GM21528 (cell line): ENCODE measurements around the gene PPP1CA.
A peak's percentile ranks its signal among the peaks of the same experiment; 100 is the strongest.

Source experiments
- ATAC-seq: cut with Tn5 transposase; IDR thresholded peaks from one replicate; pipeline ENCODE4 v1.9.1; 2021; ENCODE audit warnings: mild to moderate bottlenecking, moderate library complexity; ENCODE audit not compliant: unreplicated experiment, low FRiP score

Gene PPP1CA

DNA sequence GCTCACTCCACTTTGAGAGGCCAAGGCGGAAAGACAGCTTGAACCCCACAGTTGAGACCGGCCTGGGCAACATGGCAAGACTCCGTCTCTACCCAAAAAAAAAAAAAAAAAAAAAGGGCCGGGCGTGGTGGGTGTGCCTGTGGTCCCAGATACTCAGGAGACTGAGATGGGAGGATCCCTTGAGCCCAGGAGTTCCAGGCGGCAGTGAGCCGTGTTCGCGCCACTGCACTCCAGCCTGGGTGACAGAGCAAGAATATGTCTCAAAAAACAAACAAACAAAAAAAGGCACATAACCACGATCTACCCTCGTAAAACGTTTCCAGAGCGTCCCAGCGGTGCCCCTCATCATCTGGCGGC lies 10.7 kb downstream of the PPP1CA start:
- no peak for ATAC-seq

DNA sequence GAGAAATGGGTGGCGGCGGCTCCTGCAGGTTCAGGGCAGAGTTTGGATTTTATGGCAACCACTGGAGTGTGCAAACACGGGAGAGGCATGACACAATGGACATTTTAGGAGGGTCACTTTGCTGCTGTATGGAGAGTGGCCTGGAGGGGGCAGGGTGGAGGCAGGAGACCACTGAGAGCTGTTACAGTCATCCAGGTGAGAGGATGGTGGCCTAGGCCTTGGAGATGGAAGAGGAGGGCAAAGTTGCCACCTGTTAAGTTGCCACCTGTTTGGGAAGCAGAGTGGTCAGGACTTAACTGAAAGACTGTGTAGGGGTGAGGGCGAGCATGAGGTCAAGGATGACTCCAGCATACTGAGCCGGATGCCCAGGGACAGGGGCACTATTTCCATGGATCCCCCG lies 12.2 kb downstream of the PPP1CA start:
- ATAC-seq: no peak

DNA sequence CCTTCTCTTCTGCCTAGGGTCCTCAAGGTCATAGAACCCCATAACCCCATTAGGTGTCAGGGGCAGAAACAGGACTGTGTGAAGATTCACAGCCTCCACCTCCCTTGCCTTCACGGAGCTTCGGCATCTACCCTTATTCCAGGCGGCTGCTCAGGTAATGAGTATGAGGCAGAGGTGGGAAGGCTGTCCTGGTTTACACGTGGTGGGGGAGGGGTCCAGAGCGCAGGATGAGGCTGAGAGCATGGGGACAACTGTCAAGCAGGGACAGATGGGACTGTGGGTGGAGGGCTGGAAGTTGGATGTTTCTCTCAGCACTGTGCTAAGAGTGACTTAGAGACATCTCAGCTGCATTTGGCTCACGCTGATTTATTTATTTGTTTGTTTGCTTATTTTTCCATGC lies 14.1 kb downstream of the PPP1CA start:
- no peak for ATAC-seq

DNA sequence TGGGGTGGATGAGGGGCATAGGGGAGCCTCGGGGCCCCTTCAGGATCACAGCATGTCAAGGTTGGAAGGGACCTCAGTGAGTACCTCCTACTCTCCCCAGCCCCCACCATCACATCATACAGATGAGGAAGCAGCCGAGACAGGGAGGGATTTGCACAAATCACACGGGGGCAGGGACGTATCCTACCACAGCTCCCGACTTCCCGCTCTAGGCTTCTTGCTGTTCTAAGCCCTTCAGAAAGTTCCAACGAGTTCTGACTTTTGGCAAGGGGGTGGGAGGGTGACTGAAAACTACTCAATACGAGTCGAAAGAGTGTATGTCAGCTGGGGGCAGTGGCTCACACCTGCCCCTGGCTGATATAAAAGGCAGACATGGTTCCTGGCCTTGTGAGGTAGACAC lies 14.6 kb downstream of the PPP1CA start:
- ATAC-seq: no peak

DNA sequence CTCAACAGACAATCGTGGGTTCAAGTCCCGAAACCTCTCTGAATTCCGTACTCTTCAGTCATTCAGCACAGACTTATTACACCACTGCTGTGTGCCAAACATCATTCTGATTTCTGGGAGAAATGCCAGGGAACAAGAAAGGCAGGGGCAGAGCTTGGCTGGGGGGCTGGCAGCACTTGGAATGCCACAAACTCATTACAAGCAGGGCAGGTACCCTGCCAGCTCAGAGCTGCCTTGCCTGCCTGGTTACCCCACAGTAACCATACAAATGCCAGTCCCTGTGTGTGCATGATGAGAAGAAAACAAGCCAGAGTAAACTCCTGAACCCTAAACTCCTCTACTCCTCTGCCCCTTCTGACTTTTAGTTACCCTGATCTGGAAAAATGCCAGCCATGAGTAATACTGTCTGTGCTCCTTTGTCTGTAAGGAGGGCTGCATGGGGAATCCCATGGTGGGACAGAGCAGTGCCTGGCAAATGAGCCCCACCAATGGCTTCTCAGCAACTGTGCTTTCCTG lies 16.7 kb downstream of the PPP1CA start:
- ATAC-seq: no peak

DNA sequence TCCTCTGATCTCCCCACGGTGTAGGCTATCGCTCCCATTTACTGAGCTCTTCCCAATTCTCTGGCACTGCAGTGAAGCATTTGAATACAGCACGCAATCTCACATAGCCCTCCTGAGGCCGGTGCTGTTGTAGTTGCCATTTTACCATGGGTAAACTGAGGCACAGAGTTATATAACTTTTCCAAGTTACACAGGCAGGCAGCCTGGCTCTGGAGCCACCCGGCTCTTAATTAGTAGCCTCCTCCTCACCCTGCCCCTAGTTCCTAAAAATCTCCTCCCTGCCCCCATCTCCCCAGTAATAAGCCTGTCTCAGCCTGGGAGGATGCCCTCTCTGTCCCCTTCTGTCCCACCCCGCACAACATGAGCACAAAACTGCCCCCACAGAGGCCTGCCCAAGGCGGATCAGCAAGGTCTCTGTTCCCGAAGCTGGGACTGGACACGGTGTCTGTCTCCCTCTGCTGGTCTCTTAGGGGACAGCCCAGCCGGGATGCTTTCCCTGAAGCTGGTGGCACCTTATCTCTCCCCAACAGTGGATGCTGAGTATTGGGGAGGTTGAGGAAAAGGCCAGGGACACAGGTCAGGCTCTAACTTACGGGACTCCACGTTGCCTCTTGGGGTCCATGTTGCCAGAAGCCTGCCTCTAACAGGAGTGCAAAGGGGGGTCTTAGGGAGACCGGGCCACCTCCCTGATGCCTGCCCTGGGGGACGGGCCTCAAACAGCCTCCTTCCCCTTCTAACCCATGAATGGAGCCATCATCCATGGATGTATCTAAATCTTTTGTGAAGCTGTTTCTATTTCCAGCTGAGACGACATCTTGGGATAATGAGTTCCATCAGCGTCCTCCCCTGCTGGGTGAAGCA lies 19.2 kb downstream of the PPP1CA start:
- peak; percentile 54 for ATAC-seq

DNA sequence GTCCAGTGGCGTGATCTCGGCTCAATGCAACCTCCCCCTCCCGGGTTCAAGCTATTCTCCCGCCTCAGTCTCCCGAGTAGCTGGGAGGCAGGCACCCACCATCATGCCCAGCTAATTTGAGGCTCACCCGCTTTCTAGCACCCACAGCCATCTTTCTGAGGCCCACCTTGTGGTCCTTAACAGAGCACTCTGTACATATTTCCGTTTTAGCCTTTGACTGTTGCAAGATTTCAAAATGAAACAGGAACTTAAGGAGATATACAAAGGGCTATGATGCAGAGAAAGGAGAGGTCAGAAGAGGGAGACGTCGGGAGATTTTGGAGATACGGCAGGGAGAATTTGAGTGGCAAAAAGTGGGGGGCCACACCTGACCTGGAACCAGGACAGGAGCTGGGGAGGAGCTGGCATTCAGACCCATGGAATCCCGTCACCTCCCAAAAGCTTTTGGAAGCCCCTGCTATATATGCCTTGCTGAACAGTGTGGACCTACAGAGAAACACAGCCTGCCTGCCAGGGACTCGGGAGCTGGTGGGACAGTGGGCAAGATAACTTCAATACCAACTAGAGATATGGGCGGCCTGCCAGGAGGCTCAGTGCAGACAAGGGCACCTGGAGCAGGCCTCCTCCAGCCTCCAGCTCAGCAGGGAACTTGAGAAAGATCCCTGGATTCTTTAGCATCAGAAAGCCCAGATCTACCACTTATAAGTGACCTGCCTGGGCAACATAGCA lies 20.2 kb downstream of the PPP1CA start:
- no peak for ATAC-seq

DNA sequence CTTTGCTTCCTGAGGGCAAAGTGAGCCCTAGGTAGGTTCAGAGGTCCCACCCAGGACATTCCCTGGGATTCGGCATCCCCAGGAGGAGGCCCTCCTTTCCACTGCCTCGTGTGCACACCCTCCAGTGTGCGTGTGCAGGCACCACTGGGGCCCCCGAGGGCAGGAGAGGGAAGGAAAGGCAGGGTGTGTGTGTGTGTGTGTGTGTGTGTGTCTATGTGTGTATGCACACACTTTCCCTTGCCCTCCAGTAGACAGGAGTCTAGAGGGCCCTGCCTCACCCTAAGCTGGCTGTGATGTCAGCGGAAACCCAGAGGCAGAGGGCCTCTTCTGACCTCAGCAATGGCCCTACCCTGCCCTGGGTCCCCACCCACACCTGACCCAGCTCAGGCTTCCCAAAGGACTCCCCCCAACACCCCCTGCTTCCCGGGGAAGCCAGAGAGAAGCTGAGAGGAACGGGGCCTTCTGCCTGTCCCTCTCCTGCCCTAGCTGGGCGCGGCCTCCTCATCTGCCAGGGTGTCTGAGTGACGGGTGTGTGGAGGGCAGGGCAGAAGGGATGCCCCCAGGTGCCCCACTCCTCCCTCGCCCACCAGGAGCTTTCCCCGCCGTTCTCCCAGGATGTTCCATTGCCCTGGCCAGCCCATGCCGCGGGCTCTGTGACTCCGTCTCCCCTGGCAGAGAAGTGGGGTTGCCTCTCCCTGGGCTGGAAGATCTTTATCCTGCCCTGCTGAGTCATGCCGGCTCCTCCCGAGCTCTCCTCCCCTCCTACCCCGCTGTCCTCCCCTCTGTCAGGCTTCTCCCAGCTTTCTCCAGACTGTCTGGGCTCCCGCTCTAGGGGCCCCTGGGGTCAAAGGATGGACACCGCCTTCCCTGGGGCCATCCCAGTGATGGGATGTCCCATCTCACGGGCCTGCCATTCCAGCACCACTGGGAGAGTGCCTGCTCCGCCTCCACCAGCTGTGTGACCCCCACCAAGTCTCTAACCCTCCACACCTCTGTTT lies 22.3 kb downstream of the PPP1CA start:
- no peak for ATAC-seq

DNA sequence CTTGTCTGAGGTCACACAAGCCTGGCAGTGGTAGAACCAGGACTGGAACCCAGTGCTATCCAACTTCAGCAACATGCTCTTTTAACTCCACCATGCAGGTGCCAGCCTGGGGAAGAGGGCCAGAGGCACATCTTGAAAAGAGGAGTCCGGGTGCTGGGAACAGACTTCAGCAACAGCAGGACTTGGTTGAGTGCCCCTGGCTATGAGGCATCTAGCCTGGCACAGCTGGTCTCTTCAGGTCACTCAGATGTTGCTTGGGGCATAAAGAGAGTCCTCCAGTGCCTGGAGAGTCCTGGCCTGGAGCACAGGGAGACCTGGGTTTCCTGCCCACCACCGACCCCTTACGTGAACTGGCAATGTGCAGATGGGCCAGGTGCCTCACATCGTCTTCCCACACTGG lies 23.1 kb downstream of the PPP1CA start:
- ATAC-seq: no peak

DNA sequence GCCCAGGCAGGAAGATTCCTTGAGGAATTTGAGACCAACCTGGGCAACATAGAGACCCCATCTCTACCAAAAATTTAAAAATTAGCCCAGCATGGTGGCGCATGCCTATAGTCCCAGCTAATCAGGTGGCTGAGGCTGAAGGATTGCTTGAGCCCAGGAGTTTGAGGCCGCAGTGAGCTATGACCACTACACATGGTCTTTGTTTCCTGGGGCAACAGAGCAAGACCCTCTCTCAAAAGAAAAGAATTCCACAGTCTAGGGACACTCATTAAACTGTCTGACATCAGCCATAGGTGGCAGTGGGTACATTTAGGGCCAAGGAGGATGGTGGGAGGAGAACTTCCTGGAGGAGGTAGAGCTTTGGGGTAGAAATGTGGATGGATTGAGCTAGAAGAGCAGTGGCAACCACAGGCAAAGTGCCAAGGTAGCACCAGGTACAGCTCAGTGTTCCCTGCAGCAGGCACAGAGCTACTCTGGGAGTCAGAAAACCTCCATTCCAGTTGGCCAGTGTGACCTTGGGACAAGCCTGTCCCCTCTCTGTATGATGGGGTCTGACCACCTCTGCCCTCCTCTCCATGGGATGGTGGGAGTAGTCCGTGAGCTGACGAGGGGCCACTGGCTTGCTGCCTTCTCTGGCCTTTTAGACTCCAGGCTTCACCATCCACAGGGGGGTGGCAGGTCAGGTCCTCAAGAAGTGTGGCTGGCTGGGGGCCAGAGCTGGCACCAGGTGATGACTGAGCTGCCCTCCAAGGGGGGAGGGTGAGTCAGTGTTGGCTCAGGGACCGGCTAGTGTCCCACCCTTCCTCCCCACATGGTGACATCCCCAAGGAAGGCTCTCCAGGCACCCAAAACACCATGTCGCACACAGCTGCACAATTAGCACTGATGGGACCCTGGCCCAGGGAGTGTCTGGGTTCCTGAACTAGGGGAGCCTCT lies 24.5 kb downstream of the PPP1CA start:
- ATAC-seq: no peak

DNA sequence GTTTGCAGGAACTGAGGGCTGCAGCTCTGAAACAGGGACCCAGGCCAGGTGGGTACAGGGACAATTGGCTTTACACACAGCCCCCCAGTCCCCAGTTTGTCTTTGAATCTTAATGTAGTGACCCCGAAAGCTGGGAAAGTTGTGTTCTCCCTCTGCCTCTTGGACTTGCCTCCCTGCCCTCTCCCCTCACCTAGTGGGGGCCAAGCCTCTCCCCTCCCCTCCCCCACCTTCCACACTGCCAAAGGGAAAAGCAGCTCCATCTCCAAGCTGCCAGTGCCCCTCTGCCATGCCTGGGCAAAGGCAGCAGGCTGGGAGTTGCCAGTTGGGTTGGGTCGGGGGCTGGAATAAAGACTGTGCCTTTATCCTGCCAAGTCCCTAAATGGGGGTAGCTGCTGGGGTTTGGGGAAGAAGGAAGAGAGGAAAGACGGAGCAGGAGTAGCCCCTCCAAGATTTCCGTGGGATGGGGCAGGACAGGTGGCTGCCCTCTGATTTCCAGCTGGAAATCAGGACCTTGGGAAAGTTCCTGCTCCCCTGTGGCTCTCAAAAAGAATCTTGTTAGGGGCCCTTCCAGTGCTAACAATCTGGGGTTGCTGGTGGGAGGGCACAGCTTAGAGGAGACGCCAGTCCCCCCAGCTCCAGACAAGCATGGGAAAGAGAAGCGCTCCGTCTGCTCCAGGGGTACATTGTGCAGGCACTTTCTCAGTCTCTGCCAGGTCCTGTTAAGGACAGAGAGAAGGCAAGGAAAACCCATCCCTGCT lies 25.4 kb downstream of the PPP1CA start:
- ATAC-seq: no peak

DNA sequence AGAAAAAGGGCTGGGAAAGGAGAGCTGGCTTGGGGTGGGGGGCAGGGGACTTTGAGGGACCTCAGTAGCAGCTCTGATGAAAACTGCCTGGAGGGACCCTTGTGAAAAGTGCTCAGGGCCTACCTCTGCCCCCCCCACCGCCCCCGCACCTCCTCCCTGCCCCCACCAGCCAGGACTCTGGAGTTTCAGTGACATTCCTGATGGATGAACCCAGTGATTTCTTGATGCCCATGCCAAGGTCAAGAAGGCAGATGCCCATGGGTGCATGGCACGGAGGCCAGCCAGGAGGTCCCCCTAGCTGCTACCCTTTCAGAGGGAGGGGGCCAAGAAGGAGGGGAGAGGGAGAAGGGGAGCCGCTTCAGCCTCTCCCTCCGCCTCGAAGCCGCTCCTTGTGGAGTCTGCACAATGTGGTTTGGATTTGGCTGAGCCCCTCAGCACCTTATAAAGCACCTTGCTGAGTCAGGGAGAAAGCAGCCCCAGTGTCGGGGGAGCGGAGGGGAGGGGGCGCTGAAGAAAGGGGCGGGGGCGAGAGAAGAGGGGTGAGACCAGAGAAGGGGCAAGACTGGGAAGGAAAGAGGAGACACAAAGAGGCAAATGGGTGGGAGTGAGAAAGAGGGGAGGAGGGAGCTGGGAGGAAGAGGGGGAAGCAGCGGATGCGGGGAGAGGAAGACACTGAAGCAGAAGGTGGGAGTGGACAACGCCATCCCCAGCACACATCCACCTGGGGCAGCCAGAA lies 26.2 kb downstream of the PPP1CA start:
- no peak for ATAC-seq

DNA sequence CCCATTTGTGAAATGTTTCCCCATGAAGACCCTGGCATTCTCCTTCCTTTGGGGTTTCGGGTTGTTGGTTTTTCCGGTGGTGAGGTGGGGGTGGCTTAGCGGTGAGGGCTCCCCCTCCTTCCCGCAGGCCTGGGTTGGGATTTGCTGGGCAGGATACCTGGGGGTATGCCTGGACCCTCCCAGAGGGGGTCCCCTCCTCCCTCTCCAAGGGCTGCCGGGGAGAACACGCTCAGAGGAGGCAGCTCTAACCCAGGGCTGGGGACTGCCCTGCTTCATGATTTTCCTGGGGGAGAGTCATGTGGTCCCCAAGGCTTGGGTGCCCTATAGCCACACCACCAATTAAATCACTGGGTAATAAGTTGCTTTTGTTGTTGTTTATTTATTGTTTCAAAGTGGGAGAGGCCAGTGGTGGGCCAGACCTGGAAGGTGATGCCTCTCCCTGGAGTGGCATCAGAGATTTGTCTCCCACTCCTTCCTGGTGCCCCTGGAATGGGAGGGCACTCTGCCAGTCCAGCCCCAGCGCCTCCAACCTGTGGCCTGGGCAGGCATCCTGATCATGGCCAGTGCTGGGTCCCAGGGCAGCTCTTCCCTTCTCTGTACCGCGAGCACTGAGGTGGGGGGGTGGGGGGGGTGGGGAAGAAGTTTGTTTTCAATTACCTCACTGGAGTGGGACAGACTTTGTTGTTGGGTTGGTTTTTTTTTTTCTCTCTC lies 26.9 kb downstream of the PPP1CA start:
- no peak for ATAC-seq

DNA sequence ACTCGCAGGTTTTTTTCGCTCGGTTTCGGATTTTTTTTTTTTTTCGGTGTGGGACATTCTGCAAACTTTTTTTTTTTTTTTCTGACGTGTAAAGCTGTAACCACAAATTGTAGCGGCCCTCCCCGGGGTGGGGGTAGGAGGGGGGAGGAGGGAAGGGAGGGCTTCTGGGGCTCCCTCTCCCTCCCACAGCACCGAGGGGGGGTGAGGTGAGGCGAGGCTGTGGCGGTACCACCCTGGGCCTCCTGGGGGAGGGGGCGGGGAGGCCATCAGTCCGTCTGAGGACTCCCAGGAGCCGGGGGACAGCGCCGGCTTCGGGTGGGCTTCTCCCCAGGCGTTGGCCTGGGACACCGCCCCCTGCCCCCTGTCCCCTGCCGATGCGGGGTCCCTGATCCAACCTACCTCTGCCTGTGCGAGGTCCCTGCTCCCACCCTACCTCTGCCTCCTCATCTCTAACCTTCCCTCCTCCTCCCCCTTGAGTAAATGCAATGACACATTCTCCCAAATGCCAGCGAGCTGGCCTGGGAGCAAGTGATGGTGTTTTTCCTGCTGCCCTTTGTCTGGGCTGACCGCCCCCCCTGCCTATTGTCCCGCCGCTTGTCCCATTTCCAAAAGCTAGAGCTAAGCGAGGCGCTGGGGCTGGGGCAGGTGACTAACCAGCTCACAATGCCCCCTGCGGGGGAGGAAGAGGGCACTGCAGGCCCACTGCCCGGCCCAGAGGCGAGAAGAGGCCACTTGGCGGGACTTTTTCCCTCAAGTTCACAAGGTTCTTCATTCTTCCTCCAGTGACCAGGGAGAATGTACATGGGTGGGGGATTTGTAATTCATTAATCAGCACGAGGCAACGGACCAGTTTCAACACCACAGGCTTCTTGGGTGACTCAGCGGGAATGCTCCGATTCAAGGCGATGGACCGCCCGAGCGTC lies 27.7 kb downstream of the PPP1CA start:
- no peak for ATAC-seq

DNA sequence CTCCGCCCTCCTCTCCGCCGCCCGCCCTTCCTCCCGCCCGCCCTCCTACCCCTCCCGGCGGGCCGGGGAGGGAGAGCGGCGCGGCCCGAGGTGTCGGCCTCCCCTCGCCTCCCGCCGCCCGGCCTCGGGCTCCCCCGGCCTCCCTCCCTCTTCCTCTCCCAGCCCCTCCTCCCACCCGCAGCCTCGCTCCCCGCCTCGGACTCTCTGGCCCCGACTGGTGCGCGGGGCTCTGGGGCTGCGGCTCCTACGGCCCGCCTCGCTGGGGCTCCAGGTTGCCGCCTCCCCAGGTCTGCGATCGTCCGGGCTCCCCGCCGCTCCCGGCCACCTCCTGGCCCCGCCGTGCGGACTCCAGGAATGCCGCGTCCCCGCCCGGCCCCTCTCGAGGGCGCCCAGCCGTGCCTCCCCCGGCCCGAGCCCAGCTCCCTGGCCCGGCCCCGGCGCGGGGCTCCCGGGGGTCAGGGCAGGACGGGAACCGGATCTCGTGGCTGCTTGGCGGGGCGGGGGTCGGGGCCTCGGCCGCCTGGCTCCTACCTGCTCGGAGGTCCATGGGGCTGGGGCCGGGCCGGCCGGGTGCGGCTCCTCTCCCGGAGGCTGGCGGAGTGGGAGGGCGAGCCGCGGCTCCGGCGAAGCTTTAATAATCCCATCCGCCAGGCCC lies 28.5 kb downstream of the PPP1CA start, which contains the start of gene CLCF1:
CLCF1 (minus strand) TSS at position 606 of the 655 bp plus-strand sequence; CDS start at position 547, 59 bp downstream.
- ATAC-seq: no peak
